HG03135 (cell line): ENCODE results near the gene SPECC1L.
"Not testable (repeated sequence)": the region's sequence is repeated elsewhere in the genome, so short reads cannot be mapped to it uniquely, and the experiment has no call there.

Experiments used
- ATAC-seq: cut with Tn5 transposase; IDR thresholded peaks from one replicate; pipeline ENCODE4 v1.9.1; 2021; ENCODE audit warnings: mild to moderate bottlenecking, moderate library complexity; ENCODE audit not compliant: unreplicated experiment

The SPECC1L gene

GRCh38 chr22:24285245-24285644 lies 14.6 kb downstream of the SPECC1L start:
- no peak for ATAC-seq

- ATAC-seq, result not testable (repeated sequence)
Measured at GRCh38 chr22:24287212-24287611, 16.6 kb downstream of the SPECC1L start.

- not testable (repeated sequence) for ATAC-seq
Measured at GRCh38 chr22:24287801-24288200, 17.2 kb downstream of the SPECC1L start.

- ATAC-seq, result no peak
Measured at GRCh38 chr22:24289114-24289513, 18.5 kb downstream of the SPECC1L start.

GRCh38 chr22:24289741-24290163 lies 19.1 kb downstream of the SPECC1L start:
- ATAC-seq, result no peak

- no peak for ATAC-seq
Measured at GRCh38 chr22:24290459-24290858, 19.8 kb downstream of the SPECC1L start.

GRCh38 chr22:24291515-24292201 lies 21.0 kb downstream of the SPECC1L start:
- ATAC-seq, result no peak

- not testable (repeated sequence) for ATAC-seq
Measured at GRCh38 chr22:24292202-24292830, 21.7 kb downstream of the SPECC1L start.

GRCh38 chr22:24294913-24295312 lies 24.3 kb downstream of the SPECC1L start:
- ATAC-seq, result not testable (repeated sequence)

- ATAC-seq, result not testable (repeated sequence)
Measured at GRCh38 chr22:24298497-24299155, 28.0 kb downstream of the SPECC1L start.

- not testable (repeated sequence) for ATAC-seq
Measured at GRCh38 chr22:24300522-24300921, 29.9 kb downstream of the SPECC1L start.

- ATAC-seq, result no peak
Measured at GRCh38 chr22:24302591-24302990, 32.0 kb downstream of the SPECC1L start.

- ATAC-seq, result no peak
Measured at GRCh38 chr22:24303007-24303406, 32.4 kb downstream of the SPECC1L start.

GRCh38 chr22:24304062-24304675 lies 33.5 kb downstream of the SPECC1L start:
- no peak for ATAC-seq

- ATAC-seq, result no peak
Measured at GRCh38 chr22:24305260-24305692, 34.6 kb downstream of the SPECC1L start.

- no peak for ATAC-seq
Measured at GRCh38 chr22:24310969-24311368, 40.3 kb downstream of the SPECC1L start.

- ATAC-seq, result no peak
Measured at GRCh38 chr22:24315367-24315966, 44.8 kb downstream of the SPECC1L start.

GRCh38 chr22:24316264-24316663 lies 45.6 kb downstream of the SPECC1L start:
- not testable (repeated sequence) for ATAC-seq

GRCh38 chr22:24317511-24317910 lies 46.9 kb downstream of the SPECC1L start:
- not testable (repeated sequence) for ATAC-seq

- no peak for ATAC-seq
Measured at GRCh38 chr22:24319451-24319850, 48.8 kb downstream of the SPECC1L start.

- ATAC-seq, result no peak
Measured at GRCh38 chr22:24321999-24322398, 51.4 kb downstream of the SPECC1L start.
